HG03103 (cell line): ENCODE data around the gene SYT15.
"Not testable (repeated sequence)": the region's sequence is repeated elsewhere in the genome, so short reads cannot be mapped to it uniquely, and the experiment has no call there.

Source experiments
- ATAC-seq: cut with Tn5 transposase; IDR thresholded peaks from one replicate; pipeline ENCODE4 v1.9.1; 2021; ENCODE audit warnings: low read depth; ENCODE audit not compliant: unreplicated experiment

SYT15 gene

GRCh38 chr10:46585246-46585645 is 6.3 kb downstream of the SYT15 start:
- not testable (repeated sequence) for ATAC-seq

GRCh38 chr10:46587546-46587945 is 8.6 kb downstream of the SYT15 start:
- ATAC-seq = not testable (repeated sequence)

GRCh38 chr10:46588221-46588620 is 9.3 kb downstream of the SYT15 start:
- not testable (repeated sequence) for ATAC-seq

- ATAC-seq = not testable (repeated sequence)
Observed at GRCh38 chr10:46589589-46589988, 10.7 kb downstream of the SYT15 start.

DNA sequence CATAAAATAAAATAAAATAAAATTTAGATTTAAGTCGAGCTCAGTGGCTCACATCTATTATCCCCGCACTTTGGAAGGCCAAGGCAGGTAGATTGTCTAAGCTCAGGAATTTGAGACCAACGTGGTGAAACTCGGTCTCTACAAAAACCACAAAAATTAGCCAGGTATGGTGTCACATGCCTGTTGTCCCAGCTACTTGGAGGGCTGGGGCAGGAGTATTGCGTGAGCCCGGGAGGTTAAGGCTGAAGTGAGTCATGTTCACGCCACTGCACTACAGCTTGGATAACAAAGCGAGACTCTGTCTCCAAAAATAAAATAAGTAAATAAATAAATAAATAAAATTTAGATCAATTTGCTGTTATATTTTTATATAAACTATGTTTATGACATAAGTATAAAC is 12.1 kb downstream of the SYT15 start:
- not testable (repeated sequence) for ATAC-seq

GRCh38 chr10:46593307-46593706 is 14.4 kb downstream of the SYT15 start:
- ATAC-seq = not testable (repeated sequence)

GRCh38 chr10:46594453-46595063 is 15.6 kb downstream of the SYT15 start:
- ATAC-seq = not testable (repeated sequence)

DNA sequence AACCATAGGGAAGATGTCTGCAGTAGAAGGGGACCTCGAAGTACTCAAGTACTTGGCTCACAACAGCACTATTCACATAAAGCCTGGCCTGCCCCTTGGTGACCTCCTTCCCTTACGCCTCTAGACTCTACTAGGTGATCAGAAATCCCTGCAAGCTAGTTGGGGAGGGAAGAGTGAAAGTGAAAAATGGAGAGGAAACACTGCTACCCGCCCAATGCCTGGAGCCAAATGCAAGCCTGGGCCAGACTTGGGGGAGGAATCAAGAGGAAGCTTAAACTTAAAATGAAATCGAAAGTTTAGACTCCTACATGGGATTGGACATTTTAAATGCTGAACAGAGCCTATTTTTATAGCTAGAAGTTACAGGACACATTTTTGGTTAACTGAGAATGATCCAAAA is 17.6 kb downstream of the SYT15 start:
- ATAC-seq = not testable (repeated sequence)

DNA sequence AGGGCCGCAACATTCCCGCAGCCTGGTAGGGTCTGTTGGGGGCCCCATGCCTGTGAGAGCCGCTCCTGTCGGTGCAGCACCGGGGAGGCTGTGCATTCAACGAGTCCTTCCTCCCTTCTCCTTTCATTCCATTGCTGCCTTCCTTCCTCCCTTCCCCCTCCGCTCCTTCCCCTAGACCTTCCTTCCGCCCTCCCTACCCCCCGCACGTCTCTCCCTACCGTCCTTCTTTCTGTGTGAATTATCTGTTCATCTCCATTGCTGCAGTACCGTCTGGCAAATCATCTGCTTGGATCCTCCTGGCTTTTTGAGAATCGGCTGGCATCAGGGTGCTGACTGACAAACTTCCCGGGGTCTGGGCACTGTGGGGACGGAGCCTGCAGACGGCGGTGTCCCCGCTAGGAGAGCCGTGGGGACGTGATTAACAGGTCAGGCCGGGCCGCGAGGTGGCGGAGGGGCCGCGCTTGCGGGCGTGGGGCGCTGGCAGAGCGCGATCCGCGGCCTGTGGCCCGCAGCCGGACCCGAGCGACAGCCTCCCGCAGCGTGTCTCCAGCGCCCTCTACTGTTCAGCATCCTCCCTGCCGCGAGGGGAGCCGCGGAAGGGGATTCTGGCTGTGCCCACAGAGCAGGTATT is 18.8 kb downstream of the SYT15 start:
- ATAC-seq = peak; percentile 75

GRCh38 chr10:46600516-46600915 is 21.6 kb downstream of the SYT15 start:
- ATAC-seq = peak; percentile 53

DNA sequence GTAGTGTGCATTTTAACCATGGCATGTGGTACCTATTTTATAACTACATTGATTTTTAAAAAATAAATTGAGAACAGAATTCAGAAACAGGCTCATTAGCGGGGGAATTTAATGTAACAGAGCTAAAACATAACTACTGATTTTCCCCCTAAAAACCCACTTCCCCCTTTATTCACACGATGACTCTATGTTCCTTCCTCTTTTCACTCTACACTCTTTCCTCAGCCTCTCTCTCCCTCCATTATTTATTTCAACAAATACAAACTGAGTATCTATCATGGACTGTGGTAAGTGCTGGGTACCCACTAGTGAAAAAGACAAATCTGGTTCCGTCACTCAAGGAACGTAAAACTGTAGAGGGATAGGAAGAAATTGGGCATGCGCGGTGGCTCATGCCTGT is 36.6 kb downstream of the SYT15 start:
- ATAC-seq = not testable (repeated sequence)

GRCh38 chr10:46616227-46616626 is 37.3 kb downstream of the SYT15 start:
- ATAC-seq = not testable (repeated sequence)

GRCh38 chr10:46617134-46617533 is 38.2 kb downstream of the SYT15 start:
- not testable (repeated sequence) for ATAC-seq

GRCh38 chr10:46617913-46618312 is 39.0 kb downstream of the SYT15 start:
- ATAC-seq = not testable (repeated sequence)

DNA sequence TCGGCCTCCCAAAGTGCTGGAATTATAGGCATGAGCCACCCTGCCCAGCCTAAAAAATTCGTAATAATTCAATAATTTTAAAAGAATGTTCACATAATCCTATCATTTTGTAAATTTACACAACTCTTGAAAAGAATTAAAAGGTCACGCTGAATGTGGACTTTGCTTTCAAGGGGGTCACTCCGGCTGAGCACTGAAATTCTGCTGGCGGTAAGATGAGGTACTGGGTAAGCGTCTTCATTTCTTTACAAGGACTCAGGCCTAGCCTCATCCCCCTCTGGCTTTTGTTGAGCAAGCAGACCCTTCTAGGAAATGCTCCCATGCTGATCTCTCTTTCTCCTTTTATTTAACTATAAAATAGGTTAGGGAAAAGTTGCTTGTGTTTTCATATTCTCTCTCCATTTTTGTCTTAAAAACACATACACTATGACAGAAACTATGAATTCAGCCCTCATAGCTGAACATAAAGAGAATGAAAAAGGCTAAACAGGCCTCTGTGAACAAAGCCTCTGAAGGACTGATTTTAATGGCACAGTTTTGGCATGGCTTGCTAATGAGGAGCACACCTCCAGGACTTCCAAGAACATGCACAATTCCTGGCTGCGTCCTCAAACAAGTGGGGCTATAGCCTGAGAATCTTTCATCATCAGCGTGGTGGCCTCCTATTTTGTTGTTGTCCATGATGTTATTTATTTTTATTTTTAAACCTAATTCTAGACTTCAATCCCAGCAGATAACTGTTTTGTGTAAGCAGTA is 45.1 kb downstream of the SYT15 start:
- ATAC-seq = not testable (repeated sequence)

- not testable (repeated sequence) for ATAC-seq
Observed at GRCh38 chr10:46629805-46630204, 50.9 kb downstream of the SYT15 start.

DNA sequence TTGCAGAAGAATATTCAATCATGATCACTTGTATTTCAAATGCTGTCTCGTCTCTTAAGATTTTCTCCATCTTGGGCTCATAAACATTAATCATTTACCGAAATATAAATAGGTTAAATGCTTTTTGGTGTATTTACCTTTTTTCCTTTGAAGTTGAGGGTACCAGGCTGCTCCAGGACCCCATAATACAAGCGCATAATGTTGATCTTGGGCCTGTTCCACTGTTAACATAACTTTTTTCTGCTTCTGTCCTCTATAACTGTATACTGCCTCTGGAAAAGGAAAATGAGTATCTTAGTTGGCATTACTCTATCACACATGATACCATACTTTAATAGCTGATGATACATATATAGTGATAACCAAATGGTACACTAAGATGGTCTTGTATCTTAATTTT is 51.9 kb downstream of the SYT15 start:
- ATAC-seq = not testable (repeated sequence)

DNA sequence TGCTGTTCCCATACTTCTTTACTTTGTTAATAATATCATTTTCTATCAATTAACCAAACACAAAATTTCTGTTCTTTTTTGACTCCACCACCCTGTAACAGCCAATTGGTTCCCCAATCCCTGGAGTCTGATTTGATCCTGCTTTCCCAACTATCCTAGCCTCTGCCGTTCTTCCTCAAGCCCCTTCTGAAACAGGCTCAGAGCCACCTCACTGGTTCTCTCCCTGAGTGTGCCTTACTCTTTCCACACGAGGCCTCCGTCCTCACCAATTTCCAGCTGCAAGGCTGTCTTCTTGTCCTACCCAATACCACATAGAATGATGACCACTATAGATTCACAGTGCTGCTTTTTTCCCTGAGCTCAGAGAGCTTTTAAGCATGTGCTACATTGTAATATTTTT is 52.8 kb downstream of the SYT15 start:
- ATAC-seq = not testable (repeated sequence)

DNA sequence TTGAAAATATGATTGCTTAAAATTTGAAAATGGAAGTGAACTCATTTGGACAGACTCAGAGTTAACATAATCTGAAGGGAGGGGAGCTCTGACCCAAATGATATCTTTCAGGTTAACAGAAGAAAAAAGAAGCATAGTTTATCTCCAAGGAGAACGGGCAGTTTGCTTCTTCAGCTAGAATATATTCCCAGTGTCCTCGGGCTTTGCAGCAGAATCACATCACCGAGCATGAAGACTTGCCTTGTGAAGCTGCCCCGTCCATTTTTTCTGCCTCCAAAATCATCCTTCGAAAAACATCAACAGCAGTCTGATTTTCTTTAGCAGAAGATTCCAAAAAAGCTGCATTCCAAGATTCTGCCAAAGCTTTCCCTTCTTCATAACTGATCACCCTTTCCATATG is 55.8 kb downstream of the SYT15 start:
- ATAC-seq = not testable (repeated sequence)

DNA sequence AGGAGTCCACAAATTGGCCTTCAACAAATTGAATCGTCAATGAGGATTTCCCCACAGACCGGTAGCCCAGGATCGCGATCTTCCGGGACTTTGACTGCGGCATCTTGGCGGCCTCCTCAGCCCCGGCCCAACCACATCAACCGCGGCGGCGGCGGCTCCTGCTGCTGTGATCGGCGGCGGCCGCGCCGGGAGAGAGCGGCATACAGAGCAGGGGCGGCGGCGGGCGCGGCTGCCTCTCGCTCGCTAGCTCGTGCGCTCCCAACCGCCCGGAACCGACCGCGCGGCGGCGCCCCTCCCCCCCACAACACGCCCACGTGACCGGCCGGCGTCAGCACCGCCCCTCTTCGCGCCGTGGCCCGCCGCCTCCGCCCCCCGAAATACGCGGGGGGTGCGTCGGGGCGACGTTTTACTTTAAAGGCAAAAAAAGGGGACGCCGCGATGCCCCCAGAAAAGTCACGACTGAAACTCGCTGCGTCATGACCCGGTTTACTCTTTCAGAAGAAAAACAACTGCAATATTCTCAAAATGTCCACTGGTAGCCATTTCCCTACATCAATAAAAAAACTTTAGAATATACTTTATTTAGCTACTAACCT is 56.5 kb downstream of the SYT15 start:
- peak; percentile 61 for ATAC-seq

GRCh38 chr10:46640005-46640404 is 61.1 kb downstream of the SYT15 start:
- not testable (repeated sequence) for ATAC-seq
